Neural progenitor cell (in vitro differentiated cells): ENCODE data around the gene IFNA1. TPM values are rescaled to one million over a fixed set of nuclear protein-coding genes. Genes with fewer than 3 reads are reported as not detected.

Experiments used
- DNase-seq: peaks from one replicate; pipeline ENCODE4 v3.0.0-alpha.2; 2016; ENCODE audit warnings: low spot score
- H2AFZ ChIP-seq: fragments of 200-600 bp; sonication (generic); replicated peaks from 2 replicates; pipeline ENCODE4 v1.6.1; 2016; ENCODE audit warnings: antibody characterized with exemption
- H3F3A ChIP-seq: fragments of 200-600 bp; sonication (generic); 2 replicates; pipeline ENCODE4 v1.6.1; 2016; ENCODE audit warnings: antibody characterized with exemption, low read depth
- H3K27ac ChIP-seq: fragments of 200-600 bp; sonication (generic); 2 replicates; pipeline ENCODE4 v1.5.1; 2016; ENCODE audit warnings: mild to moderate bottlenecking
- H3K27me3 ChIP-seq: fragments of 200-600 bp; sonication (generic); 2 replicates; pipeline ENCODE4 v1.6.1; 2016; ENCODE audit warnings: mild to moderate bottlenecking, moderate library complexity
- H3K36me3 ChIP-seq: fragments of 200-600 bp; sonication (generic); 2 replicates; pipeline ENCODE4 v1.5.1; 2016
- H3K4me1 ChIP-seq: fragments of 200-600 bp; sonication (generic); 2 replicates; pipeline ENCODE4 v1.6.1; 2016; ENCODE audit warnings: mixed run types
- H3K4me2 ChIP-seq: fragments of 200-600 bp; sonication (generic); 2 replicates; pipeline ENCODE4 v1.6.1; 2016
- H3K4me3 ChIP-seq: fragments of 200-600 bp; sonication (generic); 2 replicates; pipeline ENCODE4 v1.5.1; 2016
- H3K79me2 ChIP-seq: fragments of 200-600 bp; sonication (generic); 2 replicates; pipeline ENCODE4 v1.6.1; 2016; ENCODE audit warnings: low read depth
- H3K9ac ChIP-seq: fragments of 200-600 bp; sonication (generic); 2 replicates; pipeline ENCODE4 v1.6.1; 2016
- H3K9me3 ChIP-seq: fragments of 200-600 bp; sonication (generic); 2 replicates; pipeline ENCODE4 v1.5.1; 2016; ENCODE audit warnings: low read depth
- H4K20me1 ChIP-seq: fragments of 200-600 bp; sonication (generic); 2 replicates; pipeline ENCODE4 v1.6.1; 2016; ENCODE audit warnings: low read depth
- H3K27ac Mint-ChIP-seq: 3 replicates; pipeline ENCODE4 v1.8.0; 2021; ENCODE audit warnings: mixed read lengths
- H3K27me3 Mint-ChIP-seq: 2 replicates; pipeline ENCODE4 v1.8.0; 2022; ENCODE audit warnings: low read depth, mild to moderate bottlenecking, inconsistent platforms, moderate library complexity, mixed read lengths; ENCODE audit not compliant: insufficient read depth
- H3K36me3 Mint-ChIP-seq: 3 replicates; pipeline ENCODE4 v1.8.0; 2021; ENCODE audit warnings: mixed read lengths
- H3K4me1 Mint-ChIP-seq: 3 replicates; pipeline ENCODE4 v1.8.0; 2021; ENCODE audit warnings: mixed read lengths
- H3K4me3 Mint-ChIP-seq: 3 replicates; pipeline ENCODE4 v1.8.0; 2021; ENCODE audit warnings: mild to moderate bottlenecking, moderate library complexity, mixed read lengths
- H3K9me3 Mint-ChIP-seq: 3 replicates; pipeline ENCODE4 v1.8.0; 2020; ENCODE audit warnings: mixed read lengths
- EZH2 ChIP-seq: fragments of 200-600 bp; sonication (generic); IDR thresholded peaks from 2 replicates; pipeline ENCODE4 v1.6.1; 2017; ENCODE audit warnings: antibody characterized with exemption, mild to moderate bottlenecking, moderate library complexity
- EZH2phosphoT487 ChIP-seq: fragments of 200-600 bp; sonication (generic); IDR thresholded peaks from 2 replicates; pipeline ENCODE4 v1.6.1; 2017; ENCODE audit warnings: antibody characterized with exemption
- total RNA-seq: library from RNA; depleted of rRNA; stranded (reverse); fragments of >200 nt; gene quantifications from 2 replicates; pipeline ENCODE4 v1.2.3, GENCODE V29; 2015; ENCODE audit warnings: low replicate concordance
- TF ChIP-seq, protein P1 (sequence below): fragments of 200-600 bp; sonication (generic); IDR thresholded peaks from 2 replicates; pipeline ENCODE4 v1.5.1; 2017; ENCODE audit warnings: antibody characterized with exemption, mild to moderate bottlenecking

IFNA1 gene
- total RNA-seq, 1 donor from 2014 or later, result not detected

DNA sequence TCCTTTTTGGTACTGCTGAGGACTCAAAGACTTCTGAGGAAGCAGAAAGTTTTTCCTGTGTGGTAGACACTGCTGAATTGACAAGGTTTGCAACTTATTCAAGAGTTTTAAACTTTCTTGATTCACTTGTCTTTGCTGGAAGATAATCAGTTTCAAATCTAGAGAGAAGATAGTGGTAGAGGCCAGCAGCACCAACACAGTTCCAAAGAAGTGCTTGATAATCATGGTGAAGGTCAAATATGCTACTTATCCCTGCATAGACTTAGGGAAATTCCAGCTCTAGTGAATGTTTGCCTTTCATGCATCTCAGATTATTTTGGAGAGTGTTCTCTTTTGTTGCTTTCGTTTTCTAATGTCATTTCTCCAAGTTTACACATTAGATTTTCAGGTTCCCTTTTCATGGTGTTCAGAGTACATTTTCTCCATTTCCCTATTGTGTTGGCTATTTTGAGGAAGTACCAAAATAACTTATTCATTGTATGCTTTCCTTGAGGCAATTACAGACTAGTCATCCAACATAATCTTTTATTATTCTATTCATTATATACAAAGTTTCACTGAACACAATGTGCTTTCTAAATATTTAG lies 41.3 kb downstream of the IFNA1 start:
- H3K9ac ChIP-seq, result no peak overlapping the region
- H3K4me3 ChIP-seq, result no peak overlapping the region
- no peaks in the 10 kb centered on the region for H3K4me1 Mint-ChIP-seq
- H3K36me3 ChIP-seq, result no peaks in the 10 kb centered on the region
- no peaks in the 10 kb centered on the region for H3K79me2 ChIP-seq
- no peaks in the 10 kb centered on the region for H3K9me3 ChIP-seq
- no peaks in the 10 kb centered on the region for H3K9me3 Mint-ChIP-seq
- no peak overlapping the region for H3K4me2 ChIP-seq
- no peak overlapping the region for H2AFZ ChIP-seq
- H3K27ac ChIP-seq, result no peak overlapping the region
- H3K4me1 ChIP-seq, result no peaks in the 10 kb centered on the region
- H3K27ac Mint-ChIP-seq, result no peak overlapping the region
- no peaks in the 10 kb centered on the region for H4K20me1 ChIP-seq
- no peaks in the 10 kb centered on the region for H3K27me3 Mint-ChIP-seq
- no peak for DNase-seq
- TF ChIP-seq EZH2phosphoT487 (no peak), EZH2 (no peak)
- TF ChIP-seq, protein P1, sequence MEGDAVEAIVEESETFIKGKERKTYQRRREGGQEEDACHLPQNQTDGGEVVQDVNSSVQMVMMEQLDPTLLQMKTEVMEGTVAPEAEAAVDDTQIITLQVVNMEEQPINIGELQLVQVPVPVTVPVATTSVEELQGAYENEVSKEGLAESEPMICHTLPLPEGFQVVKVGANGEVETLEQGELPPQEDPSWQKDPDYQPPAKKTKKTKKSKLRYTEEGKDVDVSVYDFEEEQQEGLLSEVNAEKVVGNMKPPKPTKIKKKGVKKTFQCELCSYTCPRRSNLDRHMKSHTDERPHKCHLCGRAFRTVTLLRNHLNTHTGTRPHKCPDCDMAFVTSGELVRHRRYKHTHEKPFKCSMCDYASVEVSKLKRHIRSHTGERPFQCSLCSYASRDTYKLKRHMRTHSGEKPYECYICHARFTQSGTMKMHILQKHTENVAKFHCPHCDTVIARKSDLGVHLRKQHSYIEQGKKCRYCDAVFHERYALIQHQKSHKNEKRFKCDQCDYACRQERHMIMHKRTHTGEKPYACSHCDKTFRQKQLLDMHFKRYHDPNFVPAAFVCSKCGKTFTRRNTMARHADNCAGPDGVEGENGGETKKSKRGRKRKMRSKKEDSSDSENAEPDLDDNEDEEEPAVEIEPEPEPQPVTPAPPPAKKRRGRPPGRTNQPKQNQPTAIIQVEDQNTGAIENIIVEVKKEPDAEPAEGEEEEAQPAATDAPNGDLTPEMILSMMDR, result no peak
- H3K4me3 Mint-ChIP-seq, result no peak overlapping the region
- no peaks in the 10 kb centered on the region for H3K27me3 ChIP-seq
- H3K36me3 Mint-ChIP-seq, result no peaks in the 10 kb centered on the region
- no peaks in the 10 kb centered on the region for H3F3A ChIP-seq

DNA sequence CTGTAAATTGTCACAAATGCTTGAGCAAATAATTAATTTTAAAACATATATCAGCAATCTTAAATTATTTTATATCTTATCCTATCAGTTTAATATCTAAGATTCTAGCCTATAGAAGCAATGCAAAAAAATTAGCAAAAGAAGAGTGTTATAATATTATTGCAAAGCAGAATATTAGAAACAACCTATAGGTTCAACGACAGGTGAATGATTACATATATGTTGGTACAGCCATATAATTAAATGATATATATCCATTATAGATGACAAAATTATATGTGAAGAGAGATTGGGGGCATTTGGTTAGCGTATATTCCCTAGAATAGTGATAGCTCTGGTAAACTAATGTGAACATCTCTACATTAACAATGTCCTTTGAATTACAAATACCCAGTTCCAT lies 42.0 kb downstream of the IFNA1 start, which contains the start of gene IFNE:
TSS of gene IFNE (minus strand) at position 101 of the 400 bp plus-strand sequence. CDS start 619 bp downstream, outside the sequence.
- Histone ChIP-seq H3K27ac (no peak within 1 kb of the TSS), H3K36me3 (no peaks in the 10 kb centered on the region), H3F3A (no peaks in the 10 kb centered on the region), H2AFZ (no peak within 1 kb of the TSS), H3K4me1 (no peaks in the 10 kb centered on the region), H3K27me3 (no peaks in the 10 kb centered on the region), H3K9ac (no peak within 1 kb of the TSS), H3K79me2 (no peaks in the 10 kb centered on the region), H4K20me1 (no peaks in the 10 kb centered on the region), H3K4me3 (no peak within 1 kb of the TSS), H3K4me2 (no peak within 1 kb of the TSS), H3K9me3 (no peaks in the 10 kb centered on the region)
- Mint-ChIP-seq H3K27ac (no peak within 1 kb of the TSS), H3K36me3 (no peaks in the 10 kb centered on the region), H3K4me1 (no peaks in the 10 kb centered on the region), H3K9me3 (no peaks in the 10 kb centered on the region), H3K4me3 (no peak within 1 kb of the TSS), H3K27me3 (no peaks in the 10 kb centered on the region)
- DNase-seq, result no peak
- TF ChIP-seq EZH2, result no peak
- TF ChIP-seq EZH2phosphoT487, result no peak
- TF ChIP-seq, protein P1, result no peak

Other genes starting within 250 kb of the IFNA1 start
- gene IFNA7, start 238.2 kb upstream of the IFNA1 start, total RNA-seq, result not detected in 2 replicates
- gene IFNA10, start 233.3 kb upstream of the IFNA1 start, total RNA-seq, result not detected in 2 replicates
- not detected in 2 replicates for gene IFNA16, start 223.1 kb upstream of the IFNA1 start, total RNA-seq
- not detected in 2 replicates for gene IFNA17, start 212.2 kb upstream of the IFNA1 start, total RNA-seq
- not detected in 2 replicates for gene IFNA14, start 200.4 kb upstream of the IFNA1 start, total RNA-seq
- 0.21 TPM in 1 of 2 replicates, not detected in the other for gene IFNA5, start 135.1 kb upstream of the IFNA1 start, total RNA-seq
- 33.5 and 42.0 TPM in 2 replicates for gene KLHL9, start 105.0 kb upstream of the IFNA1 start, total RNA-seq
- not detected in 2 replicates for gene IFNA6, start 89.6 kb upstream of the IFNA1 start, total RNA-seq
- not detected in 2 replicates for gene IFNA13, start 72.4 kb upstream of the IFNA1 start, total RNA-seq
- gene IFNA2, start 55.0 kb upstream of the IFNA1 start, total RNA-seq, result not detected in 2 replicates
- gene IFNA8, start 31.3 kb upstream of the IFNA1 start, total RNA-seq, result not detected in 2 replicates
- gene IFNE, start 41.9 kb downstream of the IFNA1 start, total RNA-seq, result 0.12 TPM in 1 of 2 replicates, not detected in the other